GM21528 (cell line): ENCODE measurements around the gene AGBL4.

ENCODE experiments used
- ATAC-seq: cut with Tn5 transposase; IDR thresholded peaks from one replicate; pipeline ENCODE4 v1.9.1; 2021; ENCODE audit warnings: mild to moderate bottlenecking, moderate library complexity; ENCODE audit not compliant: unreplicated experiment, low FRiP score

Gene AGBL4

GRCh38 chr1:49728377-49728776, 295.4 kb downstream of the AGBL4 start:
- ATAC-seq: no peak

DNA sequence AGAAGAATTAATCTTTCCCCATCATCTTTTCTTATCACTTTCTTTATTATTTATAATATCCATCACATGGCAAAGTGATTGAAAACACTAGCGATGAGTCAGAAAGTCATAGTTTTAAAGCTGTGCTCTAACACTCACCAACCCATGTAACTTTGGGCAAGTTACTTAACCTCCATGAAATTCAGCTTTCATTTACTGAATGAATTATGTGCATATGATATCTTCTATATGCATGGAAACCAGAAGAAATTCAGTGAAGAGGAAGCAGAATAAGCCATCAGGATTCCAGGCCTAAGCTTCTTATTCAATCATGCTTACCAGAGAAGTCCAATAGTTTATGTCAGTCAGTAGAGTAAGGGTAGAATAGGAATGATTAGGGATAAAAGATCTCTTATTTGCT, 300.1 kb downstream of the AGBL4 start:
- ATAC-seq: no peak

DNA sequence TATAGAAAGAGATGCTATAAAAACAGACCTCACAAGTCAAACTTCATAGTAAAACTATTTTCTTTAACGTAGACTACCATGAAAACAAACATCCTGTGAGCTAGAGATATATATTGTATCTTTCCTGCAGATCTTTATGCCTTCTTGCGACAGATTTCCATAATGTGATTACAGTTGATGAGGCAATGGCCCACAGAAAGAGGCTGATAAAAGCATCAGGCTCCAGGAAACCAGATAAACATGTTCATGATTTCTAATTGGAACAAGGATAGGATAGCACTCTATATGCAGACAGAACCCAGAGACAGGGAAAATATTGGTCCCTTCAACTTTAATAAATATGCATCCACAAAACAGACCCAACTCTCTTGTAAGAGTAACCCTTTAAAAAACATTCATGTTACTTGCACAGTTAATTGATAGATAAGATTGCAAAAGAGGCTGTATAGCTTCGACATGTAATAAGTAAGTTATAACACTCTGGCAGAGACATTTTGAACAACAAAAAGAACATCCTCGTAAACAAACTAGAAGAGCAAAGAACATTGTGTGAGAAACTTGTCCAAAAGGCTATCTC, 329.4 kb downstream of the AGBL4 start:
- no peak for ATAC-seq

- no peak for ATAC-seq
Measured at GRCh38 chr1:49686107-49686506, 337.6 kb downstream of the AGBL4 start.

DNA sequence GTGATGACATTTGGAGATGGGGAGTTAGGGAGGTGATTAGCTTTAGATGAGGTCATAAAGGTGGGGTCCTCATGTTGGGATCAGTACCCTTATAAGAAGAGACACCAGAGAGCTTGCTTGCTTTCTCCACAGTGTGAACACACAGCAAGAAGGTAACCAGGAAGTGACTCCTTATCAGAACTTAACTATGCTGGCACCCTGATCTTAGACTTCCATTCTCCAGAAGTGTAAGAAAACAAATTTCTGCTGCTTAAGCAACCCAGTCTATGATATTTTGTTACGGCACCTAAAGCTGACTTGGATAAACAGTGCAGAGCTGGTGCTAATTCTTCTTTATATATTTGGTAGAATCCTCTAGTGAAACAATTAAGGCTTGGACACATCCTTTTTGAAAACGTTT, 346.0 kb downstream of the AGBL4 start:
- no peak for ATAC-seq

DNA sequence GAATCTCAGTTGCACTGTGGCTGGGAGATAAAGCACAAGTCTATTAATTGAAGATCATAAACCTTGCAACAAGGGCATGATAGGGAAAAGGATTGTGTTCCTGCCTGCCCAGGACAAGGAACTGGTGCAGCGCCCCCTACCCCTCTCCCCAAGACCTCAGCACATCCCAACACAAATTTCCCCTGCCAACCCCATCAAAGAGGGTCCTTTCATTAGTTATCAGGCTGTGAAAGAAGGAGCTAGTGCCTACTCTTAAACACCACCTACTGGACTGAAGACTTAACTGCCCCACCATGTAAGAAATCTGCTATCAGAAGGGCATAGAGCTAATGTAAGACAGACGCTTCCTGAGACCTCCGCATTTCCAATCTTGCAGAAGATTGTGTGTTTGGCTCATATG, 372.6 kb downstream of the AGBL4 start:
- ATAC-seq: no peak

- ATAC-seq: no peak
Measured at GRCh38 chr1:49630156-49630555, 393.6 kb downstream of the AGBL4 start.

DNA sequence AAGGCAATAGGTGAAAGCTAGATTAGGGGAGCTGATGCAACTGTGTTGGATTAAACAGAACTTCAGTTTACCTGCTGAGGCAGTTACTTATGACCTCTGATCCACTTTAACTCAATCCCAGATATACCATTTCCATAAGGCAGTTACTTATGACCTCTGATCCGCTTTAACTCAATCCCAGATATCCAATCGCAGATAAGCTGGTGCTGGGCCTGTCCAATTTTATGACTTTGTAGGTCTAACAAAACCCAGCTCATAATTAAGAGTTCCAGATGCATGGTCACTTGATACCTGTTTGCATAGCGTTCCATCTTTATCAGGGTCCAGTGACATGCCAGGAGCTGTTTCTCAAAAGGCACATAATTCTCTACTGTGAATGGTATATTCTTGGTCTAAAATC, 396.0 kb downstream of the AGBL4 start:
- ATAC-seq: no peak

- no peak for ATAC-seq
Measured at GRCh38 chr1:49626472-49626871, 397.3 kb downstream of the AGBL4 start.

DNA sequence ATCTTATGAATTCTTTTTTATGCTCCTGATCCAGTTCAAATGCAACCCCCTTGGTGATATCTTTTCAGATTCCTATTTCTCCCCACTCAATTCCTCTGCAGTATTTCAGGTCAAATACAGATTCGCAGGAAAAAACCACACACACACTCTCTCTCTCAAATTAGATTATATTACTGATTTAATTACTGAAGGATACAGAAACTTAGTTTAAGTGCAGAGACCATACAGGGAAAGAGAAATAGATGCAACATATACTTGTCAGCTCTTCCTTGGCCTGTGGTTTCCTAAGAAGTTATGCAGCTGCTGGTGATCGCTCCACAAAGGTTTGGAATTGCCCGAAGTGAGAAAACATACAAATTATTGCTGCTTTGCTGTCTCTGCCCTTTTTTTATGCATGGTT, 400.9 kb downstream of the AGBL4 start:
- no peak for ATAC-seq

DNA sequence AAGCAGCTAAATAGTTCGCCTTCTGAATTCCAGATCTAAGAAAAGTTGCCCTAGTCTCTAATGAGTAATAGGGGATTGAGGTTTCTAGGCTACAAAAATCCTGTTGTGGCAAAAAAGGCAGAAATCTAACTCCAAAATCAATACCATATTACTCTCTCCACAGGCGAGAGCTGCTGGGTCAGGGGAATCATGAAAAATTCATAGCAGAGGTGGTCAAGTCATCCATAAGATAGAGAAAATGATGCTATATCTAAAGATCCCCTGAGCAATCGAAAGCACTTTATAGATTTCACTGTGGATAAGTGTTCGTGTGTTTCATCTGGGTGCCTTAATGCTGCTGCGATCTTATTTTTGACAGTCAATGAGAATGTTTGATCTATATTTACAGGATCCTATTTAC, 417.7 kb downstream of the AGBL4 start:
- ATAC-seq: no peak

DNA sequence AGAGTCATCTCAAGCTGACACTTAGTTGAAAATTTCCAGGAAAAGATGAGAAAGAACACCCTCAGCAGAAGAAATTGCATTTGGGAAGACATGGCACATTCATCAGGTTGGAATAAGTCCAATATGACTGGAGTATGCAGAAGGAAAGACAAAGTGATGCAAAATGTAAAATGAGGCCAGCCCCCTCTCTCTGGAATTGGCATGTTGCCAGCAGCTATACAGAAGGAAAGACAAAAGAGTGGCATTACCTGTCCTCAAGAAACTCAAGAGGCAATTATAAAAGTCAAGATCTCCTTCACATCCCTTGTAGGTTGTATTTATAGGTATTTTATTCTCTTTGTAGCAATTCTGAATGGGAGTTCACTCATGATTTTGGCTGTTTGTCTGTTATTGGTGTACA, 426.3 kb downstream of the AGBL4 start:
- no peak for ATAC-seq

- no peak for ATAC-seq
Measured at GRCh38 chr1:49576327-49576901, 447.3 kb downstream of the AGBL4 start.

DNA sequence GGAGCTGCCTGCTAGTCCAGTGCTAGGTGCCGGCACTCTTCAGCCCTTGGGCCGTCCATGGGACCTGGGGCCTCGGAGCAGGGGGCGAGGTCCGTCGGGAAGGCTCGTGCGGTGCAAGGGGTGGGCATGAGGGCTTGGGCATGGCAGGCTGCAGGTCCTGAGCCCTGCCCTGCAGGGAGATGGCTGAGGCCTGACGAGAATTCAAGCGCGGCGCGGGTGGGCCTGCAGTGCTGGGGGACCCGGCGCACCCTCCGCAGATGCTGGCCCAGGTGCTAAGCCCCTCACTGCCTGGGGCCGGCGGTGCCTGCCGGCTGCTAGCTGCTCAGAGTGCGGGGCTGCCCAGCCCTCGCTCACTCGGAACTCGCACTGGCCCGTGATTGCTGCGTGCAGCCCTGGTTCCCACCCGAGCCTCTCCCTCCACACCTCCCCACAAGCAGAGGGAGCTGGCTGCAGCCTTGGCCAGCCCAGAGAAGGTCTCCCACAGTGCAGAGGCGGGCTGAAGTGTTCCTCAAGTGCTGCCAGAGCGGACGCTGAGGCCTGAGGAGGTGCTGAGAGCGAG, 467.0 kb downstream of the AGBL4 start:
- no peak for ATAC-seq

DNA sequence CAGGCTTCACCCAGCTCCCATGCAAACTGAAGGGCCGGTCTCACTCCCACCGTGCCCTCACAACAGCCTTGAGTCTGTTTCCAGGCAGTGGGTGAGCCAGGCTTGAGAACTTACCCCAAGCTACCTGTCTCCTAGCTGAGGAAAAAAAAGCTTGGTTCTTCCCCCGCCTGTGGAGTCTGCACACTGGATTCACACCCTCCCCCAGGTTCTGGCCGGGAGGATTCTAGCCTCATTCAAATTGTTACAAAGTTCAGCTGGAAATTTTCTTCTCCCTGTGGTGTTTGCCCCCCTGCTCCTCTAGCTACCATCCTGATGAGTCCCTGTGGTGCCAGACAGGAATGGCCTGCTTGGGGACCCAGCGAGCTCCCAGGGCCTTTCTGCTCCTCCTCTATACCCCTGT, 471.7 kb downstream of the AGBL4 start:
- ATAC-seq: no peak

DNA sequence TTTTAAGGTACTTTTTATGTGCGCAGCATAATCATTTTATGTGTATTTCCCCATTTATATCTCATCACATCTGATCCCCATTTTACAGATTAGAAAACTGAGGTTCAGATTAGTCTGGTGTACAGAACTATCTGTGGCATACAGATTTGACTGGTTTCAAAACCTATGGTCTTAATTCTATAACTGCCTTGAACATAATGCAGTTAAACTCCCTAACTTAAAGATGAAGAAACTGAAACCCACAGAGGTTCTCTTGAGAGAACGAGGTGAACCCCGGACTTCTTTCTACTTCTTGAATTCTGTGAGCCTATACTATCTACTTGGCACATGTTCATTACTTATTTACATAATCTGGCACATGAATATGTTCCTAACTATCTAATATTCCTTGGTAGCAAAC, 479.1 kb downstream of the AGBL4 start:
- ATAC-seq: no peak

- ATAC-seq: no peak
Measured at GRCh38 chr1:49541096-49541752, 482.5 kb downstream of the AGBL4 start.

- no peak for ATAC-seq
Measured at GRCh38 chr1:49527606-49528305, 496.0 kb downstream of the AGBL4 start.

DNA sequence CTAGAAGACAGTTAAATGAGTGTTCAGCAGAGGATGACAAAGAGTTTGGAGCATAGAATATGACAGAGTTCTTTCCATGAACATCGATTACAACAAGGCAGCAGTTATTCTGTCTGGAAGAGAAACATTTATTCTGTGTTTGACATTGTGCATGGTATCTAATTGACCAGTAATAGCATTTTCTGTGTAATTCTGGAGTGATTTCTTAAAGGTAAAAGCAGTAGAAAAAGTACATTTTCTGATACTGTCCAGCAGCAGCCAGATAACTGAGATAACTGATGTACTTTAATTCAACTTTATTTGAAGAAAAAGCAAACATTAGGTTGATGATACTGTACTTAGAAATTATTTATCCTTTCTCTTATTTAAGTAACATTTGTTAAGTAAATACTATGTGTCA, 497.1 kb downstream of the AGBL4 start:
- no peak for ATAC-seq

DNA sequence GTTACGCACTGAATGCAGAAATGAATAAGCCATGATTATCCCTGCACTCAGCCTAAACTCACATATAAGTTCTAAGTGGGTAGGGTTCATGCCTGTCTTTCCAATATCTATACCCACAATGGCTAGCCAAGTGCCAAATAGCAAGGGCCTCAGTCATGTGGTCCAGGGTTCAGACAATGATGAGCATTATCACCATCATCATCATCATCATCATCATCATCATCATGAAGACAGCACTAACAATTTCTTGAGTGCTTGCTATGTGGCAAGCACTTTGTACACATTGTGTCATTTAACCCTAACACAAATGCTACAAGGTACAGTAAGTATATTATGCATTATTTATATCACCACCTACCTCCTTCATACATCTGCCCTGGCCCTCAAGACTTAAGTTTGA, 500.0 kb downstream of the AGBL4 start:
- no peak for ATAC-seq

DNA sequence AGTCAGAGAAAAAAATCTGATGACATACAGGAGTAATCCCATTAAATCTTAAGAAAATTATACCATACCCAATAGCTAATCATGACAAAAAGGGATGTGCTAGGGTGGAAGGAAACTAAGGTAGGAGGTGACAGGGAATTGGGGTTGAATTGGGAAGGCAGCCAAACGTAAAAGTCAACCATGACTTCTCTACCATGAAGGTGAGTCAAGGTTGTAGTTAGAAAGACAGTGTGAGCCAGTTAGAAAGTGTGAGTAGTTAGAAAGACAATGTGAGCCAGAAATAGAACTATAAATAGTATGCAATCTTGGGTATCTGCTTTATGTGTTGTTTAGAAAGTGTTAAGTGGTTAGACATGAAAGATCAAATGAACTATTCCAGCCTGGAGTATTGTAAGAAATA, 556.8 kb downstream of the AGBL4 start:
- no peak for ATAC-seq
